H7 (cell line): ENCODE results near the gene POC1B. TPM values are rescaled to one million over a fixed set of nuclear protein-coding genes. Genes with fewer than 3 reads are reported as not detected.
A peak's percentile ranks its signal among the peaks of the same experiment; 100 is the strongest.

ENCODE experiments used
- DNase-seq: peaks from one replicate; pipeline ENCODE4 v3.0.0; 2012
- H3K27me3 ChIP-seq: 2 replicates; pipeline ENCODE4 v1.6.0; 2011; ENCODE audit warnings: mild to moderate bottlenecking, low read length; ENCODE audit not compliant: control insufficient read depth, insufficient read depth
- H3K36me3 ChIP-seq: replicated peaks from 2 replicates; pipeline ENCODE4 v1.5.1; 2011; ENCODE audit warnings: low read length; ENCODE audit not compliant: control insufficient read depth, insufficient read depth
- H3K4me3 ChIP-seq: 2 replicates; pipeline ENCODE4 v1.5.1; 2011; ENCODE audit warnings: low read depth, mild to moderate bottlenecking, control low read depth, low read length, moderate library complexity; ENCODE audit not compliant: insufficient read depth
- total RNA-seq: library from RNA; depleted of rRNA; stranded (reverse); fragments of >200 nt; shearing (Covaris generic); gene quantifications from 2 replicates; pipeline ENCODE4 v1.2.3, GENCODE V29; 2014

The POC1B gene
- total RNA-seq, 1 experiment from 2014 or later = 22.6 TPM

GRCh38 chr12:89546151-89546550 lies 20.3 kb upstream of the POC1B start:
- no peaks in the 10 kb centered on the region for H3K27me3 ChIP-seq
- H3K4me3 ChIP-seq = no peak overlapping the region
- H3K36me3 ChIP-seq = no peaks in the 10 kb centered on the region
- DNase-seq = no peak

- no peaks in the 10 kb centered on the region for H3K36me3 ChIP-seq
- H3K4me3 ChIP-seq = no peak overlapping the region
- H3K27me3 ChIP-seq = no peaks in the 10 kb centered on the region
- no peak for DNase-seq
Measured at GRCh38 chr12:89544681-89545184, 18.9 kb upstream of the POC1B start.

GRCh38 chr12:89544022-89544421 lies 18.2 kb upstream of the POC1B start:
- no peaks in the 10 kb centered on the region for H3K27me3 ChIP-seq
- no peak overlapping the region for H3K4me3 ChIP-seq
- no peaks in the 10 kb centered on the region for H3K36me3 ChIP-seq
- DNase-seq = no peak

DNA sequence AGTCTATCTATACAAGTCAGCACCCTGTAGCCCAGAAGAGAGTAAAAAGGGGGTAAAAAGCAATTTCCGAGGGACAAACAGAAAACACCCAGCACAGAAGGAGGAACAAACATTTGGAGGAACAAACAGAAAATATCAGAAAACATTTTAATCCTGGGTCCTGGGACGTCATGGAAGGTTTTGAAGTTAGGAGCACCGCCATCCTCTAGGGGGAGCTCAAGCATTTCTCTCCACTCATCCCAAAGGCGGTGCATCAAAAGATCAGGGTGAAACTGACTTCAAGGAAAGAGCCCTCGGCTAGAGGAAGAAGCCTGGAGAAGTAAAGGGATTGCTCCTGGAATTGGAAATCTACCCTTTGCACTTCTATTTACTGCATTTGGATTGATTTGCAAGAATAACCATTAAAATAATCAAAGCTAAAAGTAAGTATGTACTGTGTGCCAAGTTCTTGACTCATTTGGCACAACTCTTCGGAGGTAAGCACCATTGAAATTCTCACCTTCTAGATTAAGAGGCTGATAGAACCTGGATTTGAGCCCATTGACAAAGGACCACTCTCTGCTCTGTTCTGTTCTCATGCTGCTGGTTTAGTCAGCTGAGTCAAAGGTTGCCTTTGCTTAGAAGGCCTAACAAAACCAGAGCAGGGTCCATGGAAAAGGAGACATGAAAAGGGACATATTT lies 17.2 kb upstream of the POC1B start:
- no peak overlapping the region for H3K4me3 ChIP-seq
- peak; percentile 48 for DNase-seq
- no peaks in the 10 kb centered on the region for H3K36me3 ChIP-seq
- H3K27me3 ChIP-seq = no peaks in the 10 kb centered on the region

DNA sequence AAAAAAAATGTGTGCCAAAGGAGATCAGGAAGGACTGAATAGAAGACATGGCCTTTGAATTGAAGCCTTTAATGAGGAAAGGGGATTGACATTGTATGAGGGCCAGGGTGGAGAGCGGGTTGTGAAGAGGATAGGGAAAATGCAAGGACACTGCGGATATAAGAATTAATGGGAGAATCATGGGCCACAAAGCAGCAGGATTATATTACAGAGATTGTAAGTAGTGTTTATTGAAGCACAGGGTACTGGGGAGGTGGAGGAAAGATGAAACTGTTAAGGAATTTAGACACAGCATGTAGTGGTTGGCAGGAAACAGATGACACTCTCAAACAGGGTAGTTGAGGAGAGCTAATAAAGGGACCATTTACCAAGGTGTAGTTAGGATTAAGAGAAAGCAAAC lies 16.4 kb upstream of the POC1B start:
- Histone ChIP-seq H3K4me3 (no peak overlapping the region), H3K27me3 (no peaks in the 10 kb centered on the region), H3K36me3 (no peaks in the 10 kb centered on the region)
- no peak for DNase-seq

- H3K4me3 ChIP-seq = no peak overlapping the region
Measured at GRCh38 chr12:89540586-89540985, 14.7 kb upstream of the POC1B start.

DNA sequence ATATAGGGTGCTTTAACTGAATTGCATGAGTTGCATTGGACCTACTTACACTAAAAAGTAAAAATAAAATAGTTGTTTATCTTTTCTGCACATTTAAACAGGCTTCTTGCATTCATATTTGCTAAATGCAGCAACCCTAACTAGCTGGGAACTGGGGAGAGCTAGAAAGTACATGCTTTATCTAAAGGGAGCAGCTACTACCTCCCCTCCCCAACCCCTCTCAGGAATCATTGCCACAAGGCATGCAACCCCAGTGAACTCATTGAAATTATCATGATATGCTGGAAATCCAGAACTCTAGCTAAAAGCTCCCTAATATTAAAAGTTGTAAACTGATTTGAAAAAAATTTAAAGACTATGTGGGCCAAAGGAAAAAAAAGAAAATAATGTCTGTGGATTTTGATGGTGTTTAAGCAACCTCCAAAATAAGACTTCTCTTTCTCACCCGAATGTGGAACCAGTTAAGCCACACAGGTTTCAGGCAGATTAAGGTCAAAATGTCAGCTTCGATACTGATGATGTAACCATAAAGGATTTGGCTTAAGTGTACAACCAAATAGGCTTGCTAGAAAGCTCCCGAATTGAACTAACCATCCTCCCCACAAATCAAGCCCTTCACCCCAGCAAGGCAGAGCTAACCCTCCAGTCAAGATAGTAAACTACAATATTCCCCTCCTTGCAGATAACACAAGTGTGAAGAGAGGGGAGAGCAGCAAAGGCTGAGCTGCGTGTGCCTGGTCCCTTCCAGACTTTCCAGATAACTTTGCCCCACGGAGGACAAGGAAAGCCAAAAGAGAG lies 13.8 kb upstream of the POC1B start:
- no peaks in the 10 kb centered on the region for H3K27me3 ChIP-seq
- no peaks in the 10 kb centered on the region for H3K36me3 ChIP-seq
- no peak for DNase-seq
- H3K4me3 ChIP-seq = no peak overlapping the region

More at GRCh38 chr12:89540586-89540985, 14.7 kb upstream of the POC1B start:
- Histone ChIP-seq H3K36me3 (no peaks in the 10 kb centered on the region), H3K27me3 (no peaks in the 10 kb centered on the region)
- no peak for DNase-seq

DNA sequence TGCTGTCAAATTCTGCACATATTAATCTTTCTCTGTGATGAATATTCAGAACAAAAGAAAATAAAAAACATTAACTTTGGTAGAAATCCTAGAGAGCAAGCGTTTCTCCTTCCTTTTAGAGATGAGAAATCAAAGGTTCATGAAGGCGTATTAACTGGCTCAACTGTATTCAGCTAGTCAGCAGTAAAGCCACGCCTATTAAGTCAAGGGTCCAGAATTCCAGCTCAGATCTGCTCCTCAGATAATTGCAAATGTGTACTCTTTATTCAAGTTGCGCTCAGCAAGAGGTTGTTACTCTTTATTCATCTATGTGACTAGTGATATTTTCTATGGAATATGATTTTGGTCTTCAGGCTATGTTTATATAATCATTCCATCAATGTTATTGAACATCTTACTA lies 13.1 kb upstream of the POC1B start:
- Histone ChIP-seq H3K27me3 (no peaks in the 10 kb centered on the region), H3K4me3 (no peak overlapping the region), H3K36me3 (no peaks in the 10 kb centered on the region)
- no peak for DNase-seq

- no peak for DNase-seq
- H3K4me3 ChIP-seq = no peak overlapping the region
- no peaks in the 10 kb centered on the region for H3K27me3 ChIP-seq
- no peaks in the 10 kb centered on the region for H3K36me3 ChIP-seq
Measured at GRCh38 chr12:89537389-89537788, 11.5 kb upstream of the POC1B start.

DNA sequence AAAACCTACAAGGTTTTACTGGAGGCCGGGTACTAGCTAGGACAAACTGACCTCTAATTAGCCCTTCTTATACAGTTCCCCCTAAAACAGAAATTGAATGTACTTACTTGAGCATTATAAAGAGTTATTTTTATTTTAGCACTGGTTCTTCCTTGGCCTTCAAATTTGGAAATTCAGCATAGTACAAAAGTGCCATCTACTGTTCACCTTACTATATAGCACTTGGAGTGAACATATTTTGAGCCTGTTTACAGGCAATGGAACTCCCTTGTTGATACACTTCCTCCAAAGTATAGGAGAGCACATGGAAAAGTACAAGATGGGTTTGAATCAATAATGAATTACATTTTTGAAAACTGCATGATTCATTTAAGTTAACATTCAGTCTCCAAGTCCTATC lies 3.9 kb upstream of the POC1B start:
- H3K4me3 ChIP-seq = no peak overlapping the region

DNA sequence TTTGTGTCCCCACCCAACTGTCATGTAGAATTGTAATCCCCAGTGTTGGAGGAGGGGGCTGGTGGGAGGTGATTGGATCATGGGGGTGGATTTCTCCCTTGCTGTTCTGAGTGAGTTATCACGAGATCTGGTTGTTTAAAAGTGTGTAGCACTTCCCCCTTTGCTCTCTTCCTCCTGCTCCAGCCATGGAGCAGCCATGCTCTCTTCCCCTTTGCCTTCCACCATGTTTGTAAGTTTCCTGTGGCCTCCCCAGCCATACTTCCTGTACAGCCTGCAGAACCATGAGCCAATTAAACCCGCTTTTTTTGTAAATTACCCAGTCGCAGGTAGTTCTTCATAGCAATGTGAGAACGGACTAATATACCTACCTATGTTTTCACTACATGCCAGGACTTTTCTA lies 2.6 kb upstream of the POC1B start:
- DNase-seq = no peak
- Histone ChIP-seq H3K27me3 (no peaks in the 10 kb centered on the region), H3K36me3 (no peaks in the 10 kb centered on the region), H3K4me3 (no peak overlapping the region)

More for the DNA sequence above, 3.9 kb upstream of the POC1B start:
- peak; percentile 43 for DNase-seq
- Histone ChIP-seq H3K36me3 (no peaks in the 10 kb centered on the region), H3K27me3 (no peaks in the 10 kb centered on the region)

GRCh38 chr12:89525305-89525823 lies 483 bp downstream of the POC1B start:
- Histone ChIP-seq H3K4me3 (peak overlapping the region; percentile 83), H3K36me3 (no peaks in the 10 kb centered on the region), H3K27me3 (no peaks in the 10 kb centered on the region)
- peak; percentile 75 for DNase-seq

DNA sequence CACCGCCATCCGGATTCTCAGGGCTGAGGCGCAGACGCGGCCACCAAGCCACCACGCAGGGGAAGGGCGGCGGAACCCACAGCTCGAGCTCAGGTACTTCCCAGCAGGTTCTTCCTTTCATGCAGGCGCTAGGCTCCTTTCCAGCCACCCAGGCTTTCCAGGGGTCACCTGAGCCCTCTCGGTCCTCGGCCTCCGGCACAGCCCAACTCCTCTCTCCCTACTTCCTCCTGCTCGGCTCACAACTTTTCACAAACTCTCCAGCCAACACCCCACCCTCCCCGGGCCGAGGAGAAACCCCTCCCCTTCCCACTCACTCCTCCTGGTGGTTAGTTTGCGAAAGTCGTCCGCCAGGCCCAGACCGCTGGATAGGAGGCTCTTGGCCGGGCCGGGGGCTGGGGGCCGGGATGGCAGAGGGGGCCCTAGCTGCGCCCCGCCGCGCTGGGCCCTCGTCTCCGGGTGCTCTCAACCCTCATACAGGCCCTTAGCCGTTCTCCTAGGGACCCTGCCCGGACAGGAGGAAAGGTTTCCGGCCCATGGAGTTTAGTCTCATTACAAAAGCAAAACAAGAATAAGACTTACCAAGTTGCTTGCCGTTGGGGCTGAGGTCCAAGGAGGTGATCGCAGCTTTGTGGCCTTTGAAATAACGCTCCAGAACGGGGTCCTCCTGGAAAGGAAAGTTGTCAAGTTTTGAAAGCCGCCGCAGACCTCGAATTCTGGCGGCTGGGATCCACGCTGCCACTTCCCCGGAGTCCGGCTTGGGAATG lies 1.1 kb downstream of the POC1B start, which contains the start of gene GALNT4:
TSS of gene GALNT4 (minus strand) at position 256 of the 764 bp plus-strand sequence. CDS start at position 9, 247 bp downstream.
- H3K4me3 ChIP-seq = peak within 1 kb of the TSS; percentile 83
- no peaks in the 10 kb centered on the region for H3K36me3 ChIP-seq
- DNase-seq = peak; percentile 95
- H3K27me3 ChIP-seq = no peaks in the 10 kb centered on the region

DNA sequence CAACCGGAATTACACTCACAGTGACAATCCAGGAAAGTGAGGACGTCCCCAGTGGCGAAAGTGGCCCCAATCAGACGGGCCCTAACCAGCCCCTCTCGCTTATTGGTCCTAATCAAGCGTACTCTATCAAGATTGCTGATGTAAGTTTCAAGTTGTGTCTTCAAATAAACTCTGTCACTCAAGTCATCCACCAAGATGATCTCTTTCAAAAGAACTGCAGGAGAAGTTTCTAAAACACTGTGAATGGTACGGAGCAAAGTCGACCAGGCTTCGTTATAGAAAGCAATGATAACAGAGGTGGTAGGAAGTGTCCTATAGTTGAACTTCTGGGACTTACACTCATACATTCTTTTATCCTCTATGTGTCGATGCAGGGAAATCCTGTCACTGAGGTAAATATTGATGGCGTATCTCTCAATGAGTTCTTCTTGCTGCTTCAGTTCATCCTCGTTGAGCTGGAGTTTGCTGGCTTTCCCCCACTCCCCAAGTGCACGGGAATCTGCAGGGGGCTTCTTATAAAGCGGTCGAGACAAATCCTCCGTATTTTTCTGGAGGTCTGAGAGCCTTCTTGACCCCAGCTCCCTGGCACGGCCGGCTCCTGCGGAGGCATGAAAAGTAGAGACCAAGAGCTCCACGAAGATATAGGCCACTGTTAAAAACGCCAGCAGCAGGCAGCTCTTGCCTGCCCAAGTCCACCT lies 1.9 kb downstream of the POC1B start:
- Histone ChIP-seq H3K36me3 (no peaks in the 10 kb centered on the region), H3K4me3 (peak overlapping the region; percentile 83), H3K27me3 (no peaks in the 10 kb centered on the region)
- no peak for DNase-seq
